Measurements from ENCODE around the gene FBLN1. TPM values are rescaled to one million over a fixed set of nuclear protein-coding genes. Genes with fewer than 3 reads are reported as not detected.

Gene FBLN1
- total and polyA plus RNA-seq, 9 donors, result 62.7 to 394 (median 189) TPM

- Histone ChIP-seq H3K4me3 (no peak overlapping the region), H3K36me3 (no peaks in the 10 kb centered on the region), H3K27me3 (no peaks in the 10 kb centered on the region), H3K9me3 (no peaks in the 10 kb centered on the region), H3K27ac (peak overlapping the region in 1 of 2 donors; percentile 64), H3K4me1 (ENCODE audit: insufficient read depth) (peaks cover 39% of the 10 kb centered on the region)
- intact Hi-C loops (cut with DNase I), result loop anchor here in 1 of 4 donors (5.0 kb wide), 1 partner anchor 36 kb away; no protein-coding TSS in a partner anchor
- WGBS, 3 donors, result 79 to 87% (median 81%) methylated on average over 17 to 18 of the region's 18 CpGs
- DNase-seq, result peak in 2 of 5 donors; percentile 21 to 40
- no peak for TF ChIP-seq POLR2A (IDR thresholded peaks at IDR 0.05)
- TF ChIP-seq, protein P1, sequence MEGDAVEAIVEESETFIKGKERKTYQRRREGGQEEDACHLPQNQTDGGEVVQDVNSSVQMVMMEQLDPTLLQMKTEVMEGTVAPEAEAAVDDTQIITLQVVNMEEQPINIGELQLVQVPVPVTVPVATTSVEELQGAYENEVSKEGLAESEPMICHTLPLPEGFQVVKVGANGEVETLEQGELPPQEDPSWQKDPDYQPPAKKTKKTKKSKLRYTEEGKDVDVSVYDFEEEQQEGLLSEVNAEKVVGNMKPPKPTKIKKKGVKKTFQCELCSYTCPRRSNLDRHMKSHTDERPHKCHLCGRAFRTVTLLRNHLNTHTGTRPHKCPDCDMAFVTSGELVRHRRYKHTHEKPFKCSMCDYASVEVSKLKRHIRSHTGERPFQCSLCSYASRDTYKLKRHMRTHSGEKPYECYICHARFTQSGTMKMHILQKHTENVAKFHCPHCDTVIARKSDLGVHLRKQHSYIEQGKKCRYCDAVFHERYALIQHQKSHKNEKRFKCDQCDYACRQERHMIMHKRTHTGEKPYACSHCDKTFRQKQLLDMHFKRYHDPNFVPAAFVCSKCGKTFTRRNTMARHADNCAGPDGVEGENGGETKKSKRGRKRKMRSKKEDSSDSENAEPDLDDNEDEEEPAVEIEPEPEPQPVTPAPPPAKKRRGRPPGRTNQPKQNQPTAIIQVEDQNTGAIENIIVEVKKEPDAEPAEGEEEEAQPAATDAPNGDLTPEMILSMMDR (IDR thresholded peaks at IDR 0.05), result no peak
- TF ChIP-seq EP300 (IDR thresholded peaks at IDR 0.05), result no peak
These were observed 45.7 kb downstream of the FBLN1 start for GRCh38 chr22:45548247-45548840.

- Histone ChIP-seq H3K27me3 (no peaks in the 10 kb centered on the region), H3K9me3 (no peaks in the 10 kb centered on the region), H3K4me3 (no peak overlapping the region), H3K36me3 (no peaks in the 10 kb centered on the region), H3K4me1 (ENCODE audit: insufficient read depth) (peaks cover 41% of the 10 kb centered on the region), H3K27ac (peak overlapping the region; percentile 64)
- WGBS, 3 donors, result 47% methylated on average over 17 of the region's 17 CpGs
- DNase-seq, result peak; percentile 52 to 71 (median 58)
- intact Hi-C loops (cut with DNase I), result loop anchor here in 1 of 4 donors (5.0 kb wide), 1 partner anchor 37 kb away; no protein-coding TSS in a partner anchor
- TF ChIP-seq, protein P1 (IDR thresholded peaks at IDR 0.05), result no peak
- no peak for TF ChIP-seq POLR2A (IDR thresholded peaks at IDR 0.05)
- TF ChIP-seq EP300 (IDR thresholded peaks at IDR 0.05), result no peak
These were observed 46.5 kb downstream of the FBLN1 start for GRCh38 chr22:45548991-45549761.

GRCh38 chr22:45549762-45550378 lies 47.2 kb downstream of the FBLN1 start:
- DNase-seq, result no peak
- Histone ChIP-seq H3K9me3 (no peaks in the 10 kb centered on the region), H3K27me3 (no peaks in the 10 kb centered on the region), H3K4me1 (ENCODE audit: insufficient read depth) (peaks cover 44% of the 10 kb centered on the region), H3K4me3 (no peak overlapping the region), H3K27ac (peak overlapping the region; percentile 29 to 64), H3K36me3 (no peaks in the 10 kb centered on the region)
- intact Hi-C loops (cut with DNase I), result loop anchor here (2.0 to 5.0 kb wide), 5 partner anchors 38 to 283 kb away; no protein-coding TSS in a partner anchor
- TF ChIP-seq, protein P1 (IDR thresholded peaks at IDR 0.05), result no peak
- TF ChIP-seq POLR2A (IDR thresholded peaks at IDR 0.05), result no peak
- no peak for TF ChIP-seq EP300 (IDR thresholded peaks at IDR 0.05)
- WGBS, 3 donors, result 89 to 94% (median 91%) methylated on average over 9 of the region's 9 CpGs

GRCh38 chr22:45550416-45550815 lies 47.7 kb downstream of the FBLN1 start:
- Histone ChIP-seq H3K36me3 (no peaks in the 10 kb centered on the region), H3K27me3 (no peaks in the 10 kb centered on the region), H3K4me1 (ENCODE audit: insufficient read depth) (peaks cover 44% of the 10 kb centered on the region), H3K4me3 (no peak overlapping the region), H3K9me3 (no peaks in the 10 kb centered on the region), H3K27ac (peak overlapping the region; percentile 29 to 64)
- peak in 1 of 5 donors; percentile 26 for DNase-seq
- 93 to 95% (median 94%) methylated on average over 14 of the region's 14 CpGs for WGBS, 3 donors
- TF ChIP-seq, protein P1 (IDR thresholded peaks at IDR 0.05), result no peak
- TF ChIP-seq POLR2A (IDR thresholded peaks at IDR 0.05) (no peak), EP300 (IDR thresholded peaks at IDR 0.05) (no peak)
- intact Hi-C loops (cut with DNase I), result loop anchor here (2.0 to 5.0 kb wide), 5 partner anchors 38 to 283 kb away; no protein-coding TSS in a partner anchor
